Esophagus muscularis mucosa (tissue), 4 donors: Measurements from ENCODE around the gene SLC16A5. TPM values are rescaled to one million over a fixed set of nuclear protein-coding genes. Genes with fewer than 3 reads are reported as not detected.

Experiments
- DNase-seq: peaks from one replicate; pipeline ENCODE4 v3.0.0-alpha.2; 2017; ENCODE audit errors: extremely low spot score
- H3K27ac ChIP-seq, 4 donors: fragments of 200-600 bp; sonication (generic); replicated peaks in 1 of 4; 1 replicate in 3 of 4; 2 replicates in 1 of 4; pipeline ENCODE4 v1.5.1; 2016 to 2019; ENCODE audit warnings: mild to moderate bottlenecking in 1 of 4
- H3K27me3 ChIP-seq, 4 donors: fragments of 200-600 bp; sonication (generic); one replicate each; pipeline versions ENCODE4 v1.5.1 to v1.6.0; 2016 to 2019
- H3K36me3 ChIP-seq, 4 donors: fragments of 200-600 bp; sonication (generic); one replicate each; pipeline ENCODE4 v1.5.1; 2016 to 2019
- H3K4me1 ChIP-seq, 4 donors: fragments of 200-600 bp; sonication (generic); one replicate each; pipeline ENCODE4 v1.5.1; 2016 to 2019
- H3K4me3 ChIP-seq, 4 donors: fragments of 200-600 bp; sonication (generic); 1 replicate in 2 of 4; 2 replicates in 2 of 4; pipeline ENCODE4 v1.5.1; 2016 to 2019; ENCODE audit warnings: mild to moderate bottlenecking in 4 of 4, moderate library complexity in 1 of 4
- H3K9me3 ChIP-seq, 4 donors: fragments of 200-600 bp; sonication (generic); 1 replicate in 3 of 4; 2 replicates in 1 of 4; pipeline ENCODE4 v1.5.1; 2016 to 2019
- EP300 ChIP-seq: sonication (generic); formaldehyde crosslinking; IDR thresholded peaks from one replicate; pipeline ENCODE4 v1.6.1; 2017; ENCODE audit warnings: antibody characterized with exemption
- POLR2A ChIP-seq: fragments of 450-650 bp; IDR thresholded peaks from one replicate; pipeline ENCODE4 v1.6.1; 2017; ENCODE audit warnings: antibody characterized with exemption, moderate library complexity, mild to moderate bottlenecking, low read depth
- POLR2AphosphoS5 ChIP-seq, 2 donors: sonication (generic); formaldehyde crosslinking; IDR thresholded peaks; one replicate each; pipeline ENCODE4 v1.6.1; 2017; ENCODE audit warnings: antibody characterized with exemption in 2 of 2
- WGBS: methylation state at CpG from one replicate; pipeline ENCODE4 v1.1.5; 2018; 5-methylcytosine and 5-hydroxymethylcytosine counted together
- intact Hi-C: fragments of 100-400 bp; cut with DNase I; formaldehyde crosslinking; loops from one replicate; pipeline ENCODE4 v1.15.1; 2023
- total RNA-seq, 4 donors: library from RNA; depleted of rRNA; stranded (reverse); fragments of >200 nt; gene quantifications; one replicate each; pipeline versions ENCODE4 v1.1.0 to v1.2.1, GENCODE V29; 2016
- TF ChIP-seq, protein P1 (sequence below), 3 experiments: fragments of 200-600 bp in 2 of 3; fragments of 450-650 bp in 1 of 3; sonication (generic) in 2 of 3; IDR thresholded peaks; one replicate each; pipeline ENCODE4 v1.5.1; 2017 to 2019; ENCODE audit warnings: antibody characterized with exemption in 3 of 3, mild to moderate bottlenecking in 2 of 3, moderate library complexity in 1 of 3

Gene SLC16A5
- total RNA-seq, 4 donors from 2014 or later: 3.8 to 9.7 (median 7.6) TPM

- intact Hi-C loops: no loop called here
- H3K27ac ChIP-seq: peak overlapping the region in 2 of 4 donors; percentile 21 to 88
- peaks cover 17 to 45% (median 21%) of the 10 kb centered on the region in 4 donors for H3K4me1 ChIP-seq
- 63% methylated on average over 4 of the region's 4 CpGs for WGBS
- DNase-seq: no peak
- H3K27me3 ChIP-seq: no peaks in the 10 kb centered on the region
- H3K36me3 ChIP-seq: no peaks in the 10 kb centered on the region
- no peaks in the 10 kb centered on the region for H3K9me3 ChIP-seq
- no peak overlapping the region for H3K4me3 ChIP-seq
- TF ChIP-seq POLR2AphosphoS5 (IDR thresholded peaks at IDR 0.05): no peak
- no peak for TF ChIP-seq EP300
- no peak for TF ChIP-seq POLR2A
- TF ChIP-seq, protein P1, sequence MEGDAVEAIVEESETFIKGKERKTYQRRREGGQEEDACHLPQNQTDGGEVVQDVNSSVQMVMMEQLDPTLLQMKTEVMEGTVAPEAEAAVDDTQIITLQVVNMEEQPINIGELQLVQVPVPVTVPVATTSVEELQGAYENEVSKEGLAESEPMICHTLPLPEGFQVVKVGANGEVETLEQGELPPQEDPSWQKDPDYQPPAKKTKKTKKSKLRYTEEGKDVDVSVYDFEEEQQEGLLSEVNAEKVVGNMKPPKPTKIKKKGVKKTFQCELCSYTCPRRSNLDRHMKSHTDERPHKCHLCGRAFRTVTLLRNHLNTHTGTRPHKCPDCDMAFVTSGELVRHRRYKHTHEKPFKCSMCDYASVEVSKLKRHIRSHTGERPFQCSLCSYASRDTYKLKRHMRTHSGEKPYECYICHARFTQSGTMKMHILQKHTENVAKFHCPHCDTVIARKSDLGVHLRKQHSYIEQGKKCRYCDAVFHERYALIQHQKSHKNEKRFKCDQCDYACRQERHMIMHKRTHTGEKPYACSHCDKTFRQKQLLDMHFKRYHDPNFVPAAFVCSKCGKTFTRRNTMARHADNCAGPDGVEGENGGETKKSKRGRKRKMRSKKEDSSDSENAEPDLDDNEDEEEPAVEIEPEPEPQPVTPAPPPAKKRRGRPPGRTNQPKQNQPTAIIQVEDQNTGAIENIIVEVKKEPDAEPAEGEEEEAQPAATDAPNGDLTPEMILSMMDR (IDR thresholded peaks at IDR 0.05): no peak
These were observed 12.0 kb upstream of the SLC16A5 start for GRCh38 chr17:75075597-75076336.

DNA sequence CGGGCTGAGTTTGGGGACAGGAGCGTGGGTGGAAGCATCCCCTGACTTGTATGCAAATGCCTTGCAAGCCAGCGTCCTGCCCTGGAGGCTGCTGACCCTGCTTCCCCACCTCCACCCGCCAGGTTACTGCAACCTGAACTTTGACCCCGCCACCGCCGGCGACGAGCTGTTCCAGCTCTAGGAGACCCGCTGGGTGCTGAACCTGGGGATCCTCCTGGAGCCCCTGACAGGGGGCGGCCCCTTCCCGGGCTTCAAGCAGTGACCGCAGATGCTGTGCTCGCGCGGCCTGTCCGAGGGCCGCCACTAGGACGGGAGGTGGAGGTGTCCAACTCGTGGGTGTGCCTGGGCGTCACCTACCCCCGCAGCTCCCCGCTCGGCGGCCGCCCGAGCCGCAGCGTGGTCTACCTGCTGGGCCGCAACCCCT, 10.7 kb upstream of the SLC16A5 start:
- TF ChIP-seq POLR2A (no peak), EP300 (no peak), POLR2AphosphoS5 (IDR thresholded peaks at IDR 0.05) (no peak)
- TF ChIP-seq, protein P1 (IDR thresholded peaks at IDR 0.05): no peak
- no peak for DNase-seq
- H3K27me3 ChIP-seq: no peaks in the 10 kb centered on the region
- H3K27ac ChIP-seq: peak overlapping the region; percentile 85 to 88 (median 86)
- H3K4me1 ChIP-seq: peaks cover 17 to 45% (median 21%) of the 10 kb centered on the region in 4 donors
- H3K36me3 ChIP-seq: no peaks in the 10 kb centered on the region
- no peaks in the 10 kb centered on the region for H3K9me3 ChIP-seq
- intact Hi-C loops: no loop called here
- peak overlapping the region; percentile 57 to 63 (median 58) for H3K4me3 ChIP-seq
- no CpG with 5 or more reads among the region's 30 CpGs for WGBS

DNA sequence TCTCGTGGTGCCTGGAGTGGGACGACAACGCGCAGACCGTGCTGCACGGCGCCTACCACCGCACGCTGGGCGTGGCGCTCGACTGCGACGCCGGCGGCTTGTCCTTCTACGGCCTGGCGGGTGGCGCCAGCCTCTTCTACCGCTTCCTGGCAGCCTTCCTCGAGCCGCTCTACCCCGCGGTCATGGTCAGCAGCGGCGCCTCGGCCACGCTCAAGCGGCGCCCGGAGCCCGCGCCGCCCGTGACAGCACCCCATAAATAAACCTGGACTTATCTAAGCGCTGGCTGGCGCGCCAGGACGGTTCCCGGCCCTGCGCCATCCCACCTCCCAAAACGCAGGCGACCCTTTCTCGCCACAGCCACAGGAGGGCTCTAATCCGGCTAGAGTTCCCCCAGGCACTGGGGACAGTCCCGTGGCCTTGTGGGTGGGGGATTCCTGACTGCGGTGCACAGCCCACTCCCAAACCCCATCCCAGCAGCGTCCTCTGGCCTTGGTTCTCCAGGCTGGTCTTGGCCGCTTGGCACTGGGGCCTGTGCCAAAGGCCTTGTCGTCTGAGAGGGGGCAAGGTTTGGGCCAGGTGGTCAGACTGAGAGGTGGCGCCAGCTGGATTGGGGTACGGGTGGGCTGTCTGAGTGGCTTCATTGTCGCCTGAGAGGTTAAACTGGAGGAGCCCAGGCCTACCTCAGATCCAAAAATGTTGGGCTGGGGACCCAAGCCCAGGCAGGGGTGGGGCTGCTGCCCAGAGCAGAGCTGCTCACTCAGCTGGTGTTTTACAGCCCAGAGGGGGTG, 10.1 kb upstream of the SLC16A5 start:
- TF ChIP-seq, protein P1 (IDR thresholded peaks at IDR 0.05): peak; percentile 19 to 30 (median 23)
- peak; percentile 66 to 67 for TF ChIP-seq POLR2AphosphoS5 (IDR thresholded peaks at IDR 0.05)
- TF ChIP-seq POLR2A: no peak
- no peak for TF ChIP-seq EP300
- peak overlapping the region; percentile 57 to 63 (median 58) for H3K4me3 ChIP-seq
- WGBS: 11% methylated on average over 22 of the region's 53 CpGs
- H3K9me3 ChIP-seq: no peaks in the 10 kb centered on the region
- peak; percentile 93 for DNase-seq
- intact Hi-C loops: no loop called here
- peaks cover 17 to 45% (median 21%) of the 10 kb centered on the region in 4 donors for H3K4me1 ChIP-seq
- no peaks in the 10 kb centered on the region for H3K27me3 ChIP-seq
- H3K27ac ChIP-seq: peak overlapping the region; percentile 85 to 88 (median 86)
- no peaks in the 10 kb centered on the region for H3K36me3 ChIP-seq

- Histone ChIP-seq H3K4me3 (peak overlapping the region in 1 of 4 donors; percentile 60), H3K9me3 (no peaks in the 10 kb centered on the region), H3K27ac (peak overlapping the region; percentile 85 to 88 (median 86)), H3K36me3 (no peaks in the 10 kb centered on the region), H3K4me1 (peaks cover 17 to 45% (median 20%) of the 10 kb centered on the region in 4 donors), H3K27me3 (no peaks in the 10 kb centered on the region)
- 69% methylated on average over 17 of the region's 17 CpGs for WGBS
- no peak for DNase-seq
- TF ChIP-seq EP300 (no peak), POLR2AphosphoS5 (IDR thresholded peaks at IDR 0.05) (no peak), POLR2A (no peak)
- TF ChIP-seq, protein P1 (IDR thresholded peaks at IDR 0.05): no peak
- intact Hi-C loops: no loop called here
These were observed 9.3 kb upstream of the SLC16A5 start for GRCh38 chr17:75078284-75079022.
